Hematopoietic multipotent progenitor cell treated with erythropoietin and hydrocortisone succinate and interleukin-3 and kit ligand, for 4 days (in vitro differentiated cells): ENCODE results near the gene AMH.

Experiments
- DNase-seq: peaks from one replicate; pipeline ENCODE4 v3.0.0-alpha.2; 2015

Gene AMH

GRCh38 chr19:2221918-2222317 is 27.2 kb upstream of the AMH start:
- DNase-seq, result no peak

- DNase-seq, result no peak
Observed at GRCh38 chr19:2223391-2223790, 25.7 kb upstream of the AMH start.

- DNase-seq, result no peak
Observed at GRCh38 chr19:2223959-2224358, 25.2 kb upstream of the AMH start.

GRCh38 chr19:2224754-2225349 is 24.3 kb upstream of the AMH start:
- DNase-seq, result no peak

GRCh38 chr19:2225415-2226050 is 23.6 kb upstream of the AMH start:
- no peak for DNase-seq

- DNase-seq, result no peak
Observed at GRCh38 chr19:2226051-2226839, 22.9 kb upstream of the AMH start.

GRCh38 chr19:2226840-2227360 is 22.2 kb upstream of the AMH start:
- DNase-seq, result no peak

- no peak for DNase-seq
Observed at GRCh38 chr19:2227415-2228156, 21.5 kb upstream of the AMH start.

GRCh38 chr19:2228157-2229030 is 20.7 kb upstream of the AMH start:
- no peak for DNase-seq

GRCh38 chr19:2229103-2230032 is 19.8 kb upstream of the AMH start:
- peak; percentile 21 for DNase-seq

GRCh38 chr19:2230033-2230531 is 19.0 kb upstream of the AMH start:
- no peak for DNase-seq

- DNase-seq, result no peak
Observed at GRCh38 chr19:2230807-2231533, 18.2 kb upstream of the AMH start.

- peak; percentile 66 for DNase-seq
Observed at GRCh38 chr19:2231621-2232221, 17.4 kb upstream of the AMH start.

GRCh38 chr19:2232286-2233151 is 16.6 kb upstream of the AMH start:
- no peak for DNase-seq

GRCh38 chr19:2233601-2234280 is 15.4 kb upstream of the AMH start:
- DNase-seq, result no peak

GRCh38 chr19:2234996-2235380 is 14.1 kb upstream of the AMH start:
- DNase-seq, result no peak

- DNase-seq, result peak; percentile 44
Observed at GRCh38 chr19:2235381-2236063, 13.6 kb upstream of the AMH start.

GRCh38 chr19:2236064-2236313 is 13.1 kb upstream of the AMH start:
- DNase-seq, result no peak
